Stomach (tissue), 9 donors: ENCODE results near the gene IPO7. TPM values are rescaled to one million over a fixed set of nuclear protein-coding genes. Genes with fewer than 3 reads are reported as not detected.

ENCODE experiments used
- DNase-seq, 2 donors: peaks; one replicate each; pipeline versions ENCODE4 v3.0.0 to v3.0.0-alpha.2; 2013 to 2019
- H3K27ac ChIP-seq, 5 donors: fragments of 200-600 bp in 4 of 5; sonication (generic) in 4 of 5; one replicate each; pipeline ENCODE4 v1.5.1; 2013 to 2019; ENCODE audit warnings: mild to moderate bottlenecking in 1 of 5, moderate library complexity in 1 of 5
- H3K27me3 ChIP-seq, 3 donors: fragments of 200-600 bp; sonication (generic); one replicate each; pipeline ENCODE4 v1.5.1; 2017 to 2019; ENCODE audit warnings: mixed run types in 1 of 3
- H3K36me3 ChIP-seq, 4 donors: fragments of 200-600 bp; sonication (generic); 1 replicate in 3 of 4; 2 replicates in 1 of 4; pipeline ENCODE4 v1.5.1; 2016 to 2019
- H3K4me1 ChIP-seq, 4 donors: fragments of 200-600 bp; sonication (generic); one replicate each; pipeline ENCODE4 v1.5.1; 2016 to 2019
- H3K4me3 ChIP-seq, 4 donors: fragments of 200-600 bp; sonication (generic) in 3 of 4; one replicate each; pipeline ENCODE4 v1.5.1; 2016 to 2019; ENCODE audit warnings: mild to moderate bottlenecking in 1 of 4
- H3K9me3 ChIP-seq, 4 donors: fragments of 200-600 bp; sonication (generic); one replicate each; pipeline ENCODE4 v1.5.1; 2016 to 2019
- EP300 ChIP-seq: sonication (generic); formaldehyde crosslinking; IDR thresholded peaks from one replicate; pipeline ENCODE4 v1.6.1; 2017; ENCODE audit warnings: antibody characterized with exemption
- POLR2A ChIP-seq, 4 donors: fragments of 450-650 bp; IDR thresholded peaks; one replicate each; pipeline ENCODE4 v1.6.1; 2016; ENCODE audit warnings: antibody characterized with exemption in 4 of 4, control low read depth in 2 of 4, mild to moderate bottlenecking in 1 of 4, moderate library complexity in 1 of 4
- POLR2AphosphoS5 ChIP-seq, 3 donors: sonication (generic); formaldehyde crosslinking; IDR thresholded peaks; one replicate each; pipeline ENCODE4 v1.6.1; 2016; ENCODE audit warnings: antibody characterized with exemption in 3 of 3
- WGBS, 5 donors: extraction: QIAGEN DNeasy Blood & Tissue Kit in 3 of 5; methylation state at CpG; one replicate each; pipeline versions ENCODE4 v1.1.5 to v1.1.7; 2013 to 2018; 5-methylcytosine and 5-hydroxymethylcytosine counted together
- intact Hi-C: fragments of 100-400 bp; cut with DNase I; formaldehyde crosslinking; loops from one replicate; pipeline ENCODE4 v1.15.1; 2023; ENCODE audit warnings: low total_unique reads
- polyA plus RNA-seq, 3 donors: library from polyadenylated mRNA; stranded (reverse); fragments of 200-250 nt; gene quantifications; one replicate each; pipeline ENCODE4 v1.2.3, GENCODE V29; 2013
- total RNA-seq, 5 donors: library from RNA; depleted of rRNA; stranded (reverse); fragments of >200 nt; gene quantifications; one replicate each; pipeline versions ENCODE4 v1.1.0 to v1.2.3, GENCODE V29; 2014 to 2016
- TF ChIP-seq, protein P1 (sequence below), 7 experiments: fragments of 450-650 bp in 4 of 7; fragments of 200-600 bp in 3 of 7; sonication (generic) in 3 of 7; IDR thresholded peaks; one replicate each; pipeline ENCODE4 v1.5.1; 2016 to 2019; ENCODE audit warnings: antibody characterized with exemption in 7 of 7, control low read depth in 2 of 7, mild to moderate bottlenecking in 1 of 7
- donor health status: healthy with polysubstance abuse.
- donor health status: Bipolar disorder and iron deficiency.
- donor health status: healthy.

Gene IPO7
- total and polyA plus RNA-seq, 8 donors = 23.0 to 283 (median 88.7) TPM

DNA sequence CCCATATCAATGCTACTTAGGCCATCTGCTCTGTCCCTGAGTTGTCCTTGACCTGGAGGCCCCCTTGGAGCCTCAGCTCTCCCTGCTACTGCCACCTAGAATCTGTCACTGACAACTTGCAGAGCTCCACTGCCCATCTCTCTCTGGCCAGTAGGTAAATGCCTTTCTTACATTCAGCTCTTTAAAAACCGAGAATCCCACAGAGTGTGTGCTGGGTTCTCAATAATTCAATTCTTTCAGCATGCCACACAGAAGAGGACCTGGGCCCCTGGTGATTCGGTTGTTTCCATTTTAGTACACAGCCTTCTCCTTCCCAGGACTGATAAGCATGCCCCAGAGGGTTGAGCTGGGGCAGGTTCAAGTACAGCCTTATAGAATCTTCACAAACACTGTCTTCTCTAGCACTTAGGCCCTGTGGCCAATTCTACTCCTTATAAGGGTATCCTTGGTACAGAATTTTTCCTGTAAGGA lies 22.0 kb upstream of the IPO7 start:
- TF ChIP-seq, protein P1, sequence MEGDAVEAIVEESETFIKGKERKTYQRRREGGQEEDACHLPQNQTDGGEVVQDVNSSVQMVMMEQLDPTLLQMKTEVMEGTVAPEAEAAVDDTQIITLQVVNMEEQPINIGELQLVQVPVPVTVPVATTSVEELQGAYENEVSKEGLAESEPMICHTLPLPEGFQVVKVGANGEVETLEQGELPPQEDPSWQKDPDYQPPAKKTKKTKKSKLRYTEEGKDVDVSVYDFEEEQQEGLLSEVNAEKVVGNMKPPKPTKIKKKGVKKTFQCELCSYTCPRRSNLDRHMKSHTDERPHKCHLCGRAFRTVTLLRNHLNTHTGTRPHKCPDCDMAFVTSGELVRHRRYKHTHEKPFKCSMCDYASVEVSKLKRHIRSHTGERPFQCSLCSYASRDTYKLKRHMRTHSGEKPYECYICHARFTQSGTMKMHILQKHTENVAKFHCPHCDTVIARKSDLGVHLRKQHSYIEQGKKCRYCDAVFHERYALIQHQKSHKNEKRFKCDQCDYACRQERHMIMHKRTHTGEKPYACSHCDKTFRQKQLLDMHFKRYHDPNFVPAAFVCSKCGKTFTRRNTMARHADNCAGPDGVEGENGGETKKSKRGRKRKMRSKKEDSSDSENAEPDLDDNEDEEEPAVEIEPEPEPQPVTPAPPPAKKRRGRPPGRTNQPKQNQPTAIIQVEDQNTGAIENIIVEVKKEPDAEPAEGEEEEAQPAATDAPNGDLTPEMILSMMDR (IDR thresholded peaks at IDR 0.05) = no peak
- no peak for TF ChIP-seq POLR2A (IDR thresholded peaks at IDR 0.05)
- no peak for TF ChIP-seq EP300
- TF ChIP-seq POLR2AphosphoS5 (IDR thresholded peaks at IDR 0.05) = no peak
- H3K27me3 ChIP-seq = no peaks in the 10 kb centered on the region
- no peak overlapping the region for H3K4me3 ChIP-seq
- no peaks in the 10 kb centered on the region for H3K36me3 ChIP-seq
- 62 to 71% (median 69%) methylated on average over 2 of the region's 2 CpGs for WGBS, 5 donors
- no peaks in the 10 kb centered on the region for H3K9me3 ChIP-seq
- peaks cover 7 to 26% (median 14%) of the 10 kb centered on the region in 4 donors for H3K4me1 ChIP-seq
- peak overlapping the region; percentile 39 to 99 (median 97) for H3K27ac ChIP-seq
- no peak for DNase-seq
- intact Hi-C loops = no loop called here

- Histone ChIP-seq H3K36me3 (no peaks in the 10 kb centered on the region), H3K4me1 (peaks cover 7 to 26% (median 14%) of the 10 kb centered on the region in 4 donors), H3K27me3 (no peaks in the 10 kb centered on the region), H3K27ac (peak overlapping the region; percentile 96 to 99 (median 97)), H3K9me3 (no peaks in the 10 kb centered on the region), H3K4me3 (peak overlapping the region; percentile 25 to 48 (median 40))
- intact Hi-C loops = no loop called here
- WGBS, 5 donors = 2 to 5% (median 4%) methylated on average over 50 to 64 of the region's 64 CpGs
- DNase-seq = peak; percentile 96 to 98
- TF ChIP-seq POLR2AphosphoS5 (IDR thresholded peaks at IDR 0.05) = peak; percentile 91 to 97 (median 94)
- peak in 1 of 4 donors; percentile 12 for TF ChIP-seq POLR2A (IDR thresholded peaks at IDR 0.05)
- TF ChIP-seq EP300 = peak; percentile 60
- TF ChIP-seq, protein P1 (IDR thresholded peaks at IDR 0.05) = no peak
These were observed 20.2 kb upstream of the IPO7 start for GRCh38 chr11:9363954-9364912.

DNA sequence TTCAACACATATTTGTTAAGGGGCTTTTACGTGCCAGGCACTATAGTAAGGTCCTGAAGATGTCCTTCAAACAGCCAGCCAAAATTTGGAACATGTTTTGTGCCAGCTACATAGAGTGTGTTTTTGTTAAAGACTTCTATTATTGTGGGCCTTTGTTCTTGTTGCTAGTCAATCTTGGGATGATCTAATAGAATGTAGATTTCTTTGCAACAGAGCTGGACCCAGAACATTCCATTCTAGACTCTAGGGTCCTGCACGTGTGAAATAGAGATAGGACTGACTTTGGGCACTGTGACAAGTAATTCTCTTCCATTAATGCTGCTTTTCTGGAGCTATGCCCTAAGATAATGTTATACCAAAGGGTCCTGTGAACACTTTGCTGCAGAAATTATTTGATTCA lies 16.9 kb upstream of the IPO7 start:
- Histone ChIP-seq H3K4me1 (peaks cover 7 to 24% (median 12%) of the 10 kb centered on the region in 4 donors), H3K36me3 (no peaks in the 10 kb centered on the region), H3K27me3 (no peaks in the 10 kb centered on the region), H3K4me3 (no peak overlapping the region), H3K9me3 (no peaks in the 10 kb centered on the region), H3K27ac (no peak overlapping the region)
- no peak for TF ChIP-seq EP300
- TF ChIP-seq POLR2A (IDR thresholded peaks at IDR 0.05) = no peak
- TF ChIP-seq, protein P1 (IDR thresholded peaks at IDR 0.05) = no peak
- no peak for TF ChIP-seq POLR2AphosphoS5 (IDR thresholded peaks at IDR 0.05)
- 37 to 55% (median 49%) methylated on average over 2 of the region's 2 CpGs for WGBS, 5 donors
- DNase-seq = no peak
- intact Hi-C loops = no loop called here

DNA sequence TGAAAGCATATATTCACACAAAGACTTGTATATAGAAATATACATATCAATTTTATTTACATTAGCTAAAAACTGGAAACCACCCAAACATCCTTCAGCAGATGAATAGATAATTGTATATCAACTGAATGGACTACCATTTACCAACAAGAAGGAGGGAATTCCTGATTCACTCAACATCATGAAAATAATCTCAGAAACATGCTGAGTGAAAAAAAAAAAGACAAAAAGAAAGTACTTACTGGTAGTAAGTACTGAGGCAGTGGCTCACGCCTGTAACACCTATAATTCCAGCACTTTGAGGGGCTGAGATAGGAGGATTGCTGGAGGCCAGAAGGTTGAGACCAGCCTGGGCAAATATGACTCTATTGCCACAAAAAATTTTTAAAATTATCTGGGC lies 7.4 kb upstream of the IPO7 start:
- intact Hi-C loops = no loop called here
- 73 to 92% (median 90%) methylated on average over 1 of the region's 1 CpG for WGBS, 5 donors
- Histone ChIP-seq H3K4me1 (peaks cover 0 to 7% (median 0%) of the 10 kb centered on the region in 4 donors), H3K27ac (no peak overlapping the region), H3K36me3 (no peaks in the 10 kb centered on the region), H3K9me3 (no peaks in the 10 kb centered on the region), H3K27me3 (no peaks in the 10 kb centered on the region), H3K4me3 (no peak overlapping the region)
- DNase-seq = no peak
- TF ChIP-seq EP300 (no peak), POLR2A (IDR thresholded peaks at IDR 0.05) (no peak), POLR2AphosphoS5 (IDR thresholded peaks at IDR 0.05) (no peak)
- TF ChIP-seq, protein P1 (IDR thresholded peaks at IDR 0.05) = no peak
